Fibroblast of skin of scalp (primary cell): ENCODE results near the gene RING1.

ENCODE experiments used
- DNase-seq: peaks from one replicate; pipeline ENCODE4 v3.0.0-alpha.2; 2013

Gene RING1

DNA sequence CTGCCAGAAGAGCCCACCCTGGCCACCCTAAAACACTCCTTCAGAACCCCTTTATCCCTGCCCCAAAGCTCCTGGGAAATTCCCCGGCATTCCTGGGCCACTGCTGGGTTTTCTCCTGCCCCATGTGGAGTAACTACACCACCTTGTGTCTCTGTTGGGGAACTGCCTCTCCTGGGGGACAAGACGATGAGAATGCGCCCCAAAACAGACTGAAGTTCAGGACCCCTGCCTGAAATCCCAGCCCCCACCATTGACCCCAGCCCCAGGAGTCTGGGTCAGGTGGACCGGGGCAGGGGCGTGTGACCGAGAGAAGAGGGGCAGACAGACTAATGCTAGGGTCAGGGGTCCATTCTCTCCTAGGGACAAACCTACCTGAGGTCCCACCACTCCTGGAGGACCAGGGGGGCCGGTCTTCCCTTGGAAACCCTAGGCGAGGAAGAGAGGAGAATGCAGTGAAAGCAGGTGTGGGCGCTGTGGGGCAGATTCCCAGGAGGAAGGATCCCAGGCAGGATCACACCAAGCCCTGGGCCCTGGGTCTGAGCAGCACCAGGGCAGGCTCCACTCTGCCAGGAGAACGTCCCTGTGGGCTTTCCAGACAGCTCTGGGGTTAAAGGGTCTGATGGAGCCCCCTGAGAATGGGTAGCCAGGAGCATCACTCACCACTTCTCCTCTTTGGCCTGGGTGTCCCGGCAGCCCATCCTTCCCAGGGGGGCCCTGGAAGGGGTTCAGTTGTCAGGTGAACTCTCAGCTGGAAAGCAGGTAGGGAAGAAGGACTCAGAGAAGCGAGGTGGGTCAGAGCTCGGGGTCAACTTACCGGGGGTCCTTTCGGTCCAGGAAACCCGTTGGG, 35.4 kb upstream of the RING1 start:
- peak; percentile 33 for DNase-seq

DNA sequence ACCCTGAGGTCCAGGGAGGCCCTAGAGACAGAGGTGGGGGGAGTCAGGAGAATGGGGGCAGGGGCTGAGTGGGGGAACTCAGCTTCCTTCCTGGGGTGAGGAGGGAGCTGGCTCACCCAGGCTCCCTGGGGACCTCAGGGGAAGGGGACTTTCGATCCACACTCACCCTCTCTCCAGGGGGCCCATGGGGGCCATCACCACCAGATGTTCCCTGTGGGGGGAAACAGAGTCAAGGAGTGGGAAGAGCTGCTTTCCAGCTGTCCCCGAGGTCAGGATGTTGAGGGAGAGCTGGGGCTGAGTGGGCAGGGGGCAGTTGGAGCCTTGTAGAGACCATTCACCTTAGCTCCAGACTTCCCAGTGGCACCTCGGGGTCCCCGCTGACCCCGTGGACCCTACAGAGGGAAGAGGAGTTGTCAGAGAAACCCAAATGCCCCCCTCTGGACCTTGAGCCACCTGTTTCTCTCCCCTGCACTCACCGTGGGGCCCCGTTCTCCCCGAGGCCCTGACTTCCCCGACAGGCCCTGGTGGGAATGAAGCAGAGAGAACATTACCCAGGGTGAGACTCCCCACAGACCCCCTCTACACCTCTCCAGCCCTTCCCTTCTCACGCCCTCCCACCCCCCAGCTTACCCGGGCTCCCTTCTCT, 34.6 kb upstream of the RING1 start:
- DNase-seq: no peak

GRCh38 chr6:33174784-33175183, 33.5 kb upstream of the RING1 start:
- no peak for DNase-seq

DNA sequence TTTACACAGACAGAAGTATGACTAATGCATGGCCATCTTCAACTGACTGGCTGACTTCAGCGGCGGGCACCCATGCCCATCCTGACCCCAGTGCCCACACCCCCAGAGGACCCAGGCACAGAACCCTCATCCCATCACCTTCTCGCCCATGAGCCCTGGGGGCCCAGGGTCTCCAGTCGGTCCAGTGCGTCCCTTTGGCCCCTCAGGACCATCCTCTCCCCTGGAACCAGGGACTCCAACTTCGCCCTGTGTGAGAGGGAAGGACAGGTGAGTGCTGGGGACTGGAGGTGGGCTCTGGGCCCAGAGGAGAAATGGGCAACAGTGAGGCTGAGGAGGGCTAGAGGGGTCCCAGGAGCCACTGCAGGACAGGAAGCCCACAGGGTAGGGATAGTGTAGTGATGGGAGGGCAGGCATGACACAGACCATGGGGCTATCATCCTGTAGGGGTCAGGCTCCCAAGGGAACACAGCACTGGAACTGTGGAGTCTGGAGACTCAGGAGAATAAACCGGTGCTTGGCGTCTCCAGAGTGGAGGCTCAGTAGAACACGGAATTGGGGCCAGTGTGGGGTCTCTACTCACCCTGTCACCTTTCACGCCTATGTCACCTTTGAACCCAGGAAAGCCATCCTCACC, 32.7 kb upstream of the RING1 start:
- no peak for DNase-seq

DNA sequence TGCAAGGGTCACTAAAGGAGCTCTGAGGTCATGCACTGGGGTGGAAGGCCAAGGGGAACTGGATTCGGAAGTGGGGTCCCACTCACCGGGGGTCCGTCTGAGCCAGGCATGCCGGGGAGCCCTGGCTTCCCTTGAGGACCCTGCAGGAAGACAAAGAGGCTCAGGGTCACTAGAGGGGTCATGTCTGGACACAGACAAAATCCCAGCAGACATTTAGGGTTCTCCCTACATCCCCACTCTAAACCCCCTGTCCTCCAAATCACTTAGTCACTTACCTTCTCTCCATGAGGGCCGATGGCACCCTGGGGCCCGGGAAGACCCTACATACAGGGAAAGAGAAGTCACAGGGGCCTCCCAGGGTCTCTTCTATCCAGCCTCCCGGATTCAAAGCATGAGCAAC, 31.4 kb upstream of the RING1 start:
- no peak for DNase-seq

DNA sequence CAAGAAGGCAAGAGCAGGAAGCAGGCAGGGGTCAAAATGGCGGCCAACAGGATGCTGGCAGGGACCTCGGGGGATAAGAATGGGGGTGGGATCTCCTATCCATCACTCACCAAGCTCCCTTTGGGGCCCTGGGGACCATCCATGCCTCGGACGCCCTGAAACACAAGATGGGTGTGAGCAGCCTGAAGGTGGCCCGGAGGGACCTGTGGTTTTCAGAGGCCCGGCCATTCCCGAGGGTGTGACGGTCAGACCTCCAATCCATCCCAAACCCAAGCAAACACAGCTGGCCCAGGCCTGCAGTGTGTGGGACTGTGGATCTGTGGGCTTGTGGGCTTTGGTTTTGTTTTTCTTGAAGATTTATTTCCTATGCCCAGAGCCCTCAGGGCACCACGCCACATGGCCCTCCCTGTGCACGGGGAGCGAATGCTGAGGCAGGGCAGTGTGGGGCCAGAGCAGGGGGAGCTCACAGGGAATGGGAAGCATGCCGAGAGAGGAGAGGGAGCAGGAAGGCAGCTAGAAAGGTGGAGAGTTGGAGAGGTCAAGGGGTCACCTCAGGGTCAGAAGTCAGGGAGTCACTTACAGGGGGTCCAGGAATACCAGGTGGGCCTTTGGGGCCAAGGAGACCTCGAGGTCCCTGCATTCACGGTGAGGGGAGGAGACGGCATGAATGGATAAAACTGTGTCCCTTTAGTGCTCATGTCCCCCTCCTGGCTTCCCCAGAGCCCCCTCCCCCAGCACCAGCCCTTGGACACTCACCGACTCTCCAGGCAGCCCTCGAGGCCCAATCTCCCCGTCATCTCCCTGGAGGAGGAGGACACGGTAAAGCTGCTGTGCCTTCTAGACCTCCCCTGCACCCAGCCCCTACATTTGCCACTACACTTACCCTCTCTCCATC, 30.5 kb upstream of the RING1 start:
- DNase-seq: no peak

DNA sequence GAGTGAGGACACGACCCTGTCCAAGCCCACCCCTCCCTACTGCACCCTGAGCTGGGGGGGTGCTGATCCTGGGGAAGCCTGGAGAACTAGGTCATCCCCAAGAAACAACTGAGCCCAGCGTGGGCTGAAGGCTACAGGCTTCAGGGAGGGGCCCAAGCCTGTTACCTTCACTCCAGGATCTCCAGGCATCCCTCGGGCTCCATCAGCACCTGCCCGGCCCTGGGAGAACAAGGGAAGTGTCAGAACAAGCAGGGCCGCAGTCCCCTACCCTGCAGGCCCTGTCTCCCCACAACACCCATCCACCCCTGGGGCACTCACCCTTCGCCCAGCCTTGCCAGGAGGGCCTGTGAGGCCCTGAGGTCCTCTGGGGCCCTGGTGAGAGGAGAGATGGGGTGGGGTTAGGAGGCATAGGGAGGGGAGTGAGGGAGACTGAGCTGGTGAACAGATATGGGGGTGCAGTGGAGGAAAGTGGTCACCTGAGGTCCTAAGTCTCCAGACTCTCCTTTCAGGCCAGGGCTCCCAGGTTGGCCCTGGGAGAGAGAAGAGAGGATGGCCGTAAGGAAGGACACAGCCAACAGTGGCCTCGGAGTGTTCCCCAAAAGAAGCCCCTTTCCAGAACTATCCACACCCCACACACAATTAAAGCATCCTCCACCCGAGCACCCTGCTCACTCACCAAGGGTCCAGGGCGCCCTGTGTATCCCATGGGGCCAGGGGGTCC, 29.4 kb upstream of the RING1 start:
- DNase-seq: no peak

DNA sequence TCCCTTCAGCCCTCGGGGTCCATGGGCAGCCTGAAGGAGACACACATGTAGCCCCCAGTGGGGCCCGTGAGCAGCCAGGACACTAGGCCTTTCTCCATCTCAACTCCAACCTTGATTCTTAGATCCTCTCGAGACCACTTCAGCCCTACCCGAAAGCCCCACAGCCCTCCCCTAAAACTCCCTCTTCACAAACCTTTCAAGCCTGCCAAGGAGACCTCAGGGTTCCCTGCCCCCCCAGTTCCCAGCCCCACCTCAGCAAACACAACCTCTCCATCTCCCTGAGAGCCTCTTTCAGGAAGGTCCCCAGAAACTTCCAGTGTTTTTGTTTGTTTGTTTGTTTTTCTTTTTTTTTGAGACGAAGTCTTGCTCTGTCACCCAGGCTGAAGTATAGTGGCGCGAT, 27.2 kb upstream of the RING1 start:
- no peak for DNase-seq

GRCh38 chr6:33183071-33183683, 25.1 kb upstream of the RING1 start:
- no peak for DNase-seq

DNA sequence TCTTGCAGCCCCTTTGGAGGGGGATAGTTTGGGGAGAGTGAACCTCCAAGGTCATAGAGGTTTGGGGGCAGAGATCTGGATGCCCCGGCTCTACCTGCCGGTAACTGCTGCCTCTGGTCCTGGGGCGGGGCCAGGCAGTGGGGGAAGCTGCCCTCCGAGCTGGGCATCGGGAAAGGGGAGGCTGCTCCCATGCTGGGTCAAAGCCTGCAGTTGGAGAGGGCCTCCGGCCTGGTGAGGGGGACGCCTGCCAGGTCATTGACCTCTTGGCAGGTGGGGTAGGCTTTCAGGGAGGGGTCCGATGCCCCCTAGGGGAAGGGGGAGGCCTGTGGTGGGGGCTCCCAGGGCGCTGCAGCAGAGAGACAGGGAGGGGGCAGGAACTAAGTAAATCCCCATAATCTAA, 23.1 kb upstream of the RING1 start:
- DNase-seq: no peak

DNA sequence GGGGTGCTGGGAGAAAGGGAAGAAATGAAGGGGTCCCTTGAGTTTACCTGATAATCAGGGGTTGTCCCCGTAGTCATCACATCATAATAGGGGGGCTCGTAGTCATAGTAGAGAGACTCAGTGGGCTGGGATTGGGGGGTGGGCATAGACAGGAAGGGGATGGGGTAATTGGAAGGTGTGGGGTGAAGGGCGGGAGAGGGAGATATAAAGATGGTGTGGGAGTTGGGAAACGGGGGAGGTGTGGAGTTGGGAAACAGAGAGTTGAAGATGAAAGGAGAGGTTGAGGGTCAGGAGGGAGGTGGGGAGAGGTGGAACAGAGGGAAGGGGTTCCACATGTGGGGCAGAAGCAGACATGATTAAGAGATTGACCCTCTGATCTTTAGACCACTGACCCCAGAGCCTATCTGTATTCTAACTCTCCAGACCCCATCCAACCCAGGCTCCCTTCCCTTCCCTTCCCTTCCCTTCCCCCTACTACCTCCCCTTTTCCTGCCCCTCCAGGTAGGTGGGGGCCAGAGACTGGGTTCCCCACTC, 22.6 kb upstream of the RING1 start:
- DNase-seq: no peak

DNA sequence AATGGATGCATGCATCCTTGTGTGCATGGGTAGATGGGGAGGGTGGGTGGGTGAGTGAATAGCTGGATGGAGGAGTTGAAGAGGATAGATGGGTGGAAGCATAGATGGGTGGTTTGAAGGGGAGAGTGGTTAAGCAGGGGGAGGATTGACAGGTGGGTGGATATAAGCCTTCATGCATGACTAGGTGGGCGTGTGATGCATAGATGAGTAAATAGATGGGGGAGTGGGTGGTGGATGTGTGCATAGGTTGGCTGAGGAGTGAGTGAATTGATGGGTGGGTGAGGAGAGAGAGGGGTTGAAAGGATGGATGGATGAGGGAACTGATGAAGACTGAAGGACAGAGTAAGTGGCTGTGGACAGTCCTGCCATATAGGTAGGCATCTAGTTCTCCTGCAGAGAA, 20.5 kb upstream of the RING1 start:
- no peak for DNase-seq

DNA sequence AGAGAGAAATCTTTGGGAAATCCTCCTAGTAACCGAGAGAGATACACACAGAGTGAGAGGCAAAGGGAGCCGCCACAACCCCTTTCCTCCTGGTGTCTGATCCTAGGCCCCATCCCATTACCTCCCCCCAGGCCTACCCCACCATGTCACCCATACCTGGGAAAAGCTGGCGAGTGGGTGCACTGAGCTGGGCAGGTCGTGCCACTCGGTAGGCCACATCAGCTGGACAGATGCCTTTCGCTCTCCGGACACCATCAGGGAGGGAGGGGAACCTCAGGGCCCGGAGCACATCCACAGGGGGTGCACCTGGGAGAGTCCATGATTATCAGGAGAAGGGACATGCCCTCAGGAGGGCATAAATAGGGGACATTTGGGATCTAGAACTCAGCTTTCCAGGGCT, 19.1 kb upstream of the RING1 start:
- no peak for DNase-seq

GRCh38 chr6:33189625-33190448, 18.5 kb upstream of the RING1 start:
- DNase-seq: no peak

GRCh38 chr6:33190504-33191107, 17.7 kb upstream of the RING1 start:
- DNase-seq: no peak

- no peak for DNase-seq
Measured at GRCh38 chr6:33191383-33192104, 16.8 kb upstream of the RING1 start.

- DNase-seq: no peak
Measured at GRCh38 chr6:33192105-33192646, 16.1 kb upstream of the RING1 start, which contains the start of gene COL11A2. TSS of gene COL11A2 (minus strand) at chr6:33192467. CDS start at chr6:33192240, 227 bp downstream.

DNA sequence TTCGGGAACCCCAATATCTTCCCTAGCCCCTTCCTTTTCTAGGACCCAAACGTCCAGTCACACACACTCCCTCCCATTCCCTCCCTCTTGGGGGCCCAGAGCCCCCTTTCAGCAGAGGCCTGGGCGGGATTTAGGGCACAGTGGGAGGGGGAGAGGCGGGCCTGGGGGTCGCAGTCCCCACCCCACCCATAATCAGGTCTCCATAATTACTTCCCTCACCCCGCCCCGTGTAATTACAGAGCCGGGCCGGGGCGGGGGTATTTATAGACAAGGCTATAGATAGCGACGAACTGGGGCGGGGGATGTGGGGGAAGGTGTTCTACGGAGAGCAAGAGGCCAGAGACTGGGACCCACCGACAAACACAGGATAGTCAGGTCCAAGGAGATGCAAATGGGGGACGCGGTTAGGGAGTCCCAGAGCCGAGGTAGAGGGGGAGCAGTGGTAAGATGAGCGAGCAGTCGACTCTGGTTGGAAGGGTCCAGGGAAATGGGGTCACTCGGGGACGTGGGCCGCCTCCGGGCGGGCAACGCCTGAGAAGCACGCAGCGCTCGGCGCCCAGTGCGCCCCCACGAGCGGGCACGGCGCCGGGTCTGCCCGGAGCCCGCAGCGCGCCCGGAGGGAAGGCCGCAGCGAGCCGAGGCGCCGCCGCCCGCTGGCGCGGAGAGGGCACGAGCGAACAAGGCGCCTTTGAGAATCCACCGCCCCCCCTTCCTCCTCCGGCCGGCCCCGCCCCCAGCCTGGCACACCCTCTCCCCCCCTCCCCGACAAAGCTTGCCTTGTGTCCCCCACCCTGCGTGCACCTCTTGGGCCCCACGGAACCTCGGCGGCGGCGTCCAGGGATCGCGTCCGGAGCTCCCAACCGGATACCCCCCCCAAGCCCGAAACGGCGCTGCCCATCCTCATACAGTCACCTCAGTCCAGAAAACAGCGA, 15.4 kb upstream of the RING1 start:
- no peak for DNase-seq
